AG08396 (cell line): Measurements from ENCODE around the gene CCDC92.
A peak's percentile ranks its signal among the peaks of the same experiment; 100 is the strongest.

Experiments used
- DNase-seq: peaks from one replicate; pipeline ENCODE4 v3.0.0; 2012; ENCODE audit warnings: low spot score, mixed read lengths

Gene CCDC92

GRCh38 chr12:123908884-123909725 is 63.5 kb downstream of the CCDC92 start:
- DNase-seq = no peak

- no peak for DNase-seq
Observed at GRCh38 chr12:123907726-123908476, 64.7 kb downstream of the CCDC92 start.

GRCh38 chr12:123906711-123907420 is 65.8 kb downstream of the CCDC92 start:
- no peak for DNase-seq

GRCh38 chr12:123905319-123905925 is 67.2 kb downstream of the CCDC92 start:
- DNase-seq = peak; percentile 73

GRCh38 chr12:123903301-123904065 is 69.1 kb downstream of the CCDC92 start:
- no peak for DNase-seq

- DNase-seq = no peak
Observed at GRCh38 chr12:123902821-123903220, 69.8 kb downstream of the CCDC92 start.

GRCh38 chr12:123900871-123901376 is 71.7 kb downstream of the CCDC92 start:
- DNase-seq = no peak

- no peak for DNase-seq
Observed at GRCh38 chr12:123899368-123899767, 73.3 kb downstream of the CCDC92 start.

- no peak for DNase-seq
Observed at GRCh38 chr12:123898673-123899072, 74.0 kb downstream of the CCDC92 start.

- no peak for DNase-seq
Observed at GRCh38 chr12:123897221-123897620, 75.4 kb downstream of the CCDC92 start.

- DNase-seq = no peak
Observed at GRCh38 chr12:123896767-123897166, 75.9 kb downstream of the CCDC92 start.

- no peak for DNase-seq
Observed at GRCh38 chr12:123895451-123895850, 77.2 kb downstream of the CCDC92 start.

GRCh38 chr12:123894823-123895345 is 77.7 kb downstream of the CCDC92 start:
- DNase-seq = no peak

- DNase-seq = no peak
Observed at GRCh38 chr12:123893276-123893675, 79.4 kb downstream of the CCDC92 start.

- no peak for DNase-seq
Observed at GRCh38 chr12:123892853-123893252, 79.8 kb downstream of the CCDC92 start.

- no peak for DNase-seq
Observed at GRCh38 chr12:123892180-123892559, 80.5 kb downstream of the CCDC92 start.

- DNase-seq = no peak
Observed at GRCh38 chr12:123891516-123892179, 81.0 kb downstream of the CCDC92 start.

GRCh38 chr12:123891011-123891410 is 81.6 kb downstream of the CCDC92 start:
- no peak for DNase-seq

- DNase-seq = no peak
Observed at GRCh38 chr12:123890536-123890902, 82.1 kb downstream of the CCDC92 start.

GRCh38 chr12:123889848-123890535 is 82.6 kb downstream of the CCDC92 start:
- no peak for DNase-seq
